ENCODE results near the gene ITGB4.

ITGB4 gene

GRCh38 chr17:75720656-75721462 is at the start of gene ITGB4:
TSS of gene ITGB4 (plus strand) at chr17:75721459. CDS start at chr17:75724704, 3,245 bp downstream.
- FAIRE-seq: no peak
- peak; percentile 71 for DNase-seq (ENCODE audit: insufficient read length, low spot score)

- no peak for FAIRE-seq
- DNase-seq (ENCODE audit: insufficient read length, low spot score): no peak
Measured at GRCh38 chr17:75672011-75672410, 49.2 kb upstream of the ITGB4 start.

GRCh38 chr17:75673487-75673886 is 47.8 kb upstream of the ITGB4 start:
- DNase-seq (ENCODE audit: insufficient read length, low spot score) (no peak), FAIRE-seq (no peak)

DNA sequence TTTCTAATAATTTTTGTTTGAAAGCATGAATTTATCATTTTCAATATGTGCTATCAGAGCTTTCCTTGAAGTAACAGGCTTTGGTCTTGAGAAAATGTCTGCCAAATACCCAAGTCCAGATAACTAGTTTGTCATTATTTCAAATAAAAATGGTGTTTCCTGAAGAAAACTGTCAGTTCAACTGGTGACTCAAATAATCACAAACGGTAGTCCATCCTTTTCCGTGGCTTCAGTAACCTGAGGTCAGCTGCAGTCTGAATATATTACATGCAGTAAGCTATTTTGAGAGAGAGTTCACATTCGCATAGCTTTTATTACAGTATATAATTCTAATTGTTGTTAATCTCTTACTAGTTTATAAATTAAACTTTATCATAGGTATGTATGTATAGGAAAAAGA is 44.8 kb upstream of the ITGB4 start:
- FAIRE-seq: no peak
- no peak for DNase-seq (ENCODE audit: insufficient read length, low spot score)

DNA sequence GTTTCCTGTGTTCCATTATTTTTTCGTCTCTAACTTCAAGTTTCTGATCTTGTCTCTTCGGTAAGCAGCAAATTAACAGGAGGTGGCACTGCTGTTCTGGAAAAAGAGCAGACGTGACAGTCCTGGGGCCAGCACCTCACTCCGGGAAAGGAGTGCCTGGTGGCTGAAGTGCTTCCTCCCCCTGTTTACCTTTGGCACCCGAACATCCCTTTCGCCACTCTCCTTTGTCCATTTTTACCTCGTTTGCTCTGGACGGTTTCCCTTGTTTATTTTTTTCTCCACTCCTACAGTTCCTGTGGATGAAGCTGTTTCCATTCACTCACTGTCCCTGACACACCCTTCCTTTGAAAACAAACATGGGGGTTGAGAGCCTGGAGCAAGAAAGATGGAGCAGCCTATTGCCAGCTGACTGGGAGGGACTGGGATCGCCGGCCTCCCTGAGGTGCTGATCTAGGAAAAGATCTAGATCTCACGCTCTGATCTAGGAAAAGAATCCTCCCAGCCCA is 41.5 kb upstream of the ITGB4 start:
- FAIRE-seq (no peak), DNase-seq (ENCODE audit: insufficient read length, low spot score) (no peak)

- DNase-seq (ENCODE audit: insufficient read length, low spot score): no peak
- FAIRE-seq: no peak
Measured at GRCh38 chr17:75680431-75680830, 40.8 kb upstream of the ITGB4 start.

DNA sequence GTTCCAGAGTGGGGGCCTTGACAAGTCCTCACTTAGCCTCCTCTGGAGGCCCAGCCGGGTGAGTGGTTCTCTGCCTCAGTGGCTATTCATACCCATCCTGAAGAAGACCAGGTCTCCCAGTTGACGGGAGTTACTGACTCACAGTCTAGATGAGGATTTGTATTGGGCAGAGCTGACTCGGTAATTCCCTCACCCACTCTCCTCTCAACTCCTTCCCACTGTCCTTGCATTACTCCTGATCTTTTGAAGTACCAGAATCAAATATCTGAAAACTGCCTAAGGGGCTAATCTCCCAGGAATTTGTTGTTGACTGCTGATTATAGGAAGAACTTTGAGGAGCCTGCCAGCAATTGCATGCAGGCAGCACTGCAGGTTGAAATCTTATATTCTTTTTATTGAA is 40.0 kb upstream of the ITGB4 start:
- FAIRE-seq (no peak), DNase-seq (ENCODE audit: insufficient read length, low spot score) (no peak)

DNA sequence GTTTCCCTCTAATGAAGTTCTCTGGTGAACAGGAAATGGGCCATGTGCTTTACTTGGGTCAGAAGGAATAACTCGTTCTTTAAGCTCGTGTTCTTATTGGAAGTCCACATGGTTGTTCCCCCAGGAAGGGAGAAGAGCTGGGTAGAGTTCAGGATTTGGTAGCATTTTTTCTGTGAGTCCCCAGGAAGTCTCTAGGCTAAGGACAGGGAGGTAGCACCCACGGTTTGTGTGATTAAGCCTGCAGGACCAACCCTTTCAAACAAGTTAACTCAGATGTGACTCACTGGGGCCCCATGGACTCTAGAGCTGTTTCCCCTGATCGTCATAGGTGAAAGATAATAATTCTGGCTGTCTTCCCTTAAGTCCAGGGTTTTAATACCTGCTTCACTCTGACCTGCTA is 37.7 kb upstream of the ITGB4 start:
- no peak for FAIRE-seq

GRCh38 chr17:75684249-75684648 is 37.0 kb upstream of the ITGB4 start:
- FAIRE-seq (no peak), DNase-seq (ENCODE audit: insufficient read length, low spot score) (no peak)

More for the DNA sequence above, 37.7 kb upstream of the ITGB4 start:
- DNase-seq (ENCODE audit: insufficient read length, low spot score): no peak

GRCh38 chr17:75684924-75685323 is 36.3 kb upstream of the ITGB4 start:
- DNase-seq (ENCODE audit: insufficient read length, low spot score): no peak
- no peak for FAIRE-seq

DNA sequence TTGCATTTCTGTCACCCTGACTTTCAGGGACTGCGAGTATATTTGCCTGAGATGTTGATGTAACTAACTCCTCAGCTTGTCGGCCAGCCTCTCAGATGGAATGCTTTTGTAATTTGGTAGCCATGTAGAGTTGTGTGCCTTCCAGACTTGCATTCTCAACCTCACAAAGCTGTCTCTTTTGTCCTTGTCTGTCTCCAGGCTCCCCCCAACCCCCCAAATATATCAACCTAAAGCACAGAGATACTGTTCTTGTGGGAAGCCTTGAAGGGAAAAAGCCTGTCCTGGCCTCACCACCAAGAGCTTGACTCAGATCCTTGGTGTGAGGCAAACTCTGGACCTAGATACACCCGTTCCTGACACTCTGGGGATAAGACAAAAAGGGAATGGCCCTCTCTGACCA is 35.8 kb upstream of the ITGB4 start:
- DNase-seq (ENCODE audit: insufficient read length, low spot score): no peak
- no peak for FAIRE-seq

- no peak for DNase-seq (ENCODE audit: insufficient read length, low spot score)
- FAIRE-seq: no peak
Measured at GRCh38 chr17:75688209-75688825, 32.9 kb upstream of the ITGB4 start.

GRCh38 chr17:75689441-75689873 is 31.8 kb upstream of the ITGB4 start:
- FAIRE-seq: peak; percentile 64
- peak; percentile 49 for DNase-seq (ENCODE audit: insufficient read length, low spot score)

- DNase-seq (ENCODE audit: insufficient read length, low spot score) (no peak), FAIRE-seq (no peak)
Measured at GRCh38 chr17:75691371-75691791, 29.9 kb upstream of the ITGB4 start.

DNA sequence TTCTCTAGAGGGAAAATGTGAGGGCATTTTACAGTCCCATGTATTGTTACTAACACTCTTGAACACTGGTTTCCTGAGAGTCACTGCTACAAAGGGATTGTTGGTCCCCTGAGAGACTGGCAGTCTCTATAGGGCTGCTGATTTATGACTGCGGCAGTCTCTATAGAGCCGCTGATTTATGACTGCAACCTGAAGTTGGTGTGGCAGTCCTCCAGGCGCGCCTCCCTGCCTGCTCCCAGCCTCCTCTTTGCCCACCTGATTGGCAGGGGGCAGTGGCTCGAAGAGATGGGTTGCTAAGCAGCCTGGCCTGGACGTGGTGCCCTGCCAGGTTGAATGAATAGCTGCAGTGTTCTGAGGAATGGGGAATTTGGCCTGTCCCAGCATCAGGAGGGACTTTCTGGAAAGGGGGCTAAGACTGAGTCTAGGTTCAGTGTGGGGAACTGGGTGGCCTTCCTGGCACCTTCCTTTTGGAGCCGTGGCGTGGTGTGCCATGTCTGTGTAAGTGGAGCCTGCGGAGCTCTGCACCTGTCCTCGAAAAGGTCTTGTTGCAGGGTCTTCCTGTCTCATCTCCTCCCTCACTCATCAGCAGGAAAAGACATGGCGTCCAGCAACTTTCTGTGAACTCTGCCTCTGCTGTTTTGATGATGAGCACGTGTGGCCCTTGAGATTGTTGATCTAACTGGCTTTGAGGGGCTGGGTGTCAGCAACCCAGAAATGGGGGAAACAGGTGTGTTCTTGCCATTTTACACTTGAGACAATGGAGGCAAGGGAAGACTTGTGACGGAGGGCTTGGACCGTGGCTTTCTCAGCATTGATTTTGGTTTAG is 29.2 kb upstream of the ITGB4 start:
- DNase-seq (ENCODE audit: insufficient read length, low spot score) (no peak), FAIRE-seq (no peak)

- FAIRE-seq: no peak
- DNase-seq (ENCODE audit: insufficient read length, low spot score): no peak
Measured at GRCh38 chr17:75692976-75693375, 28.3 kb upstream of the ITGB4 start.

DNA sequence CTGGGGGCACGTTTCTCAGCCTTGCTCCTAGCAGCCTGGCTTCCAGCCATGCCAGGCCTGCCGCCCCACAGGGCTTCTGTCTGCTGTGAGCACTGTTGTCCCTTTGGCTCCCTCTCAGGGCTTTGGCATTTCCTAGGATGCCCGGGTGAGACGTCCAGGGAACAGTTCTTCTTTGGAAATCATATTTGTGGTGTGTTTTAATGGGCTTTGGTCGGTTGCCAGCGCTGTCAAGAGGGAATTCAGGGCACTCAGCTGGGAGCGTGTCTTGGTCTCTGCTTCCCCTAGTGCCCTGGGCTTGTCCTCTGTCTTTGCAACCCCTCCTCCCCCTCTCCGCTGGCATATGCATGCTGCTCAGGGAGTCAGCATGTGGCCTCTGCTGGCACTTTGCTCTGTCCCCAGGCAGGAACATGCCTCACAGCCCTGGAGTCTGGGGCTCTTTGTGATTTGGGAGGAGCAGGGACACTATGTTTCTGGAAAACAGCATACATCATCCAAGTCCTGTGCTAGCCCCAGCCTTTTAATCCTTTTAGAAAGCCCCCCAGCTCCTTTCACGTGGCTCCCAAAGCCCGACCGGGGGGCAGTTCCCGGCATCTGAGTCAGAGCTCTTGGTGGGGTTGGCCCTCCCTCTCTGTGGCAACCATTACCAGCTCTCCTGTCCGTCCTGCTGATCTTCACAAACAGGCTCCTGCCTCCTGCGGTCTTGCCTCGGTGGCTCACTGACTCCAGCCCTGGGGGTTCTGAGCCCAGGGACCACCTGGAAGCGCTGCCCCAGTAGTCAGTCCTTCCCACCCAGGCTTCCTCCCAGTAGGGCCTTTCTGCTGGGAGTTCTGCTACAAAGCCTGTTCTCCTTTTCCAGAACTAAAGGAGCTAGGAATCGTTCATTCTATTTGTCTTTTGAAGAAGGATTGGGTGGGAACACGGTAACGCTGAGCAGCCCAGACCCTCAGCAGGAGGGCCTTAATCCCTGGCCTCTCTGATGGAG is 27.5 kb upstream of the ITGB4 start:
- DNase-seq (ENCODE audit: insufficient read length, low spot score) (no peak), FAIRE-seq (no peak)

GRCh38 chr17:75694536-75694935 is 26.7 kb upstream of the ITGB4 start:
- DNase-seq (ENCODE audit: insufficient read length, low spot score) (no peak), FAIRE-seq (no peak)

GRCh38 chr17:75695141-75695829 is 26.0 kb upstream of the ITGB4 start:
- DNase-seq (ENCODE audit: insufficient read length, low spot score) (no peak), FAIRE-seq (no peak)

Measured in GM19239 (cell line).